B cell (primary cell): ENCODE data around the gene SSTR1.

Experiments used
- CTCF ChIP-seq: fragments of 200-600 bp; IDR thresholded peaks from one replicate; pipeline ENCODE4 v1.8.0; 2022; ENCODE audit warnings: antibody characterized with exemption, mild to moderate bottlenecking
- EZH2 ChIP-seq: IDR thresholded peaks from 2 replicates; pipeline ENCODE4 v1.6.1; 2012; ENCODE audit warnings: borderline replicate concordance, low read depth, mild to moderate bottlenecking, moderate library complexity, low read length; ENCODE audit not compliant: insufficient read depth, poor library complexity, severe bottlenecking

GRCh38 chr14:38261620-38262019 lies 53.9 kb downstream of the SSTR1 start:
- TF ChIP-seq CTCF = no peak
- TF ChIP-seq EZH2 = no peak
